Measurements from ENCODE around the gene NEK1. TPM values are rescaled to one million over a fixed set of nuclear protein-coding genes. Genes with fewer than 3 reads are reported as not detected.
"Not testable (repeated sequence)": the region's sequence is repeated elsewhere in the genome, so short reads cannot be mapped to it uniquely, and the experiment has no call there.

Gene NEK1
- polyA plus RNA-seq, 4 donors, result 18.0 to 25.7 (median 23.0) TPM

- no peak for DNase-seq (ENCODE audit: low read depth in 4 of 4, low spot score in 2 of 4)
Measured at GRCh38 chr4:169630069-169630468, 17.7 kb upstream of the NEK1 start.

DNA sequence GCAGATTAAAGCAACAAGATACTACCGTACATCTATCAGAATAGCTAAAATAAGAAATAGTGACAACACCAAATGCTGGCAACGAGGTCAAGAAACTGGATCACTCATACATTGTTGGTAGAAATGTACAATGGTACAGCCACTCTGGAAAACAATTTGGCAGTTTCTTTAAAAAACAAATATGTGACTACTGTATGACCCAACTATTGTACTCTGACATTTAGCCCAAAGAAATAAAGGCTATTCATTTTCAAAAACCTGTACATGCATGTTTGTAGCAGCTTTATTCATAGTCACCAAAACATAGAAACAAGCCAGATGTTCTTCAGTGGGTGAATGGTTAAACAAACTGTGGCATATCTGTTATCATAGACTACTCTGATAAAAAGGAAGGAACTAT lies 16.2 kb upstream of the NEK1 start:
- no peak for DNase-seq (ENCODE audit: low read depth in 4 of 4, low spot score in 2 of 4)

- DNase-seq (ENCODE audit: low read depth in 4 of 4, low spot score in 2 of 4), result no peak
Measured at GRCh38 chr4:169627307-169627706, 14.9 kb upstream of the NEK1 start.

- no peak for DNase-seq (ENCODE audit: low read depth in 4 of 4, low spot score in 2 of 4)
Measured at GRCh38 chr4:169626331-169627282, 14.2 kb upstream of the NEK1 start.

DNA sequence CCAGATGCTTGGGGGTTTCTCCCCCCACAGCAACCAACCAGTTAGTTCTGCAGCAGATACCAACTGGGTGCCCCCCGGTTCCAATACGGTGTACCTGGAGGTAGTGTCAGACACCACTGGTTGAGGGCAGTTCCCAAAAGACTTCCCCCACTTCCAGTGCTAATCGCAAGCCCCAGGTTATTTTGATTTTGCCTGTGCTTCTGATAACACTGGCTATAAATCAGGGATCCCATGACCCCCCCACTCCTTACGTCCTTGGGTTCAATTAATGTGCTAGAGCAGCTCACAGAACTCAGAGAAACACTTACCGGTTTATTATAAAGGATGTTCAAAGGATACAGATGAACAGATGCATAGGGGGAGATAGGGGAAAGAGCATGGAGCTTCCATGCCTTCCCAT lies 13.5 kb upstream of the NEK1 start:
- DNase-seq (ENCODE audit: low read depth in 4 of 4, low spot score in 2 of 4), result no peak

DNA sequence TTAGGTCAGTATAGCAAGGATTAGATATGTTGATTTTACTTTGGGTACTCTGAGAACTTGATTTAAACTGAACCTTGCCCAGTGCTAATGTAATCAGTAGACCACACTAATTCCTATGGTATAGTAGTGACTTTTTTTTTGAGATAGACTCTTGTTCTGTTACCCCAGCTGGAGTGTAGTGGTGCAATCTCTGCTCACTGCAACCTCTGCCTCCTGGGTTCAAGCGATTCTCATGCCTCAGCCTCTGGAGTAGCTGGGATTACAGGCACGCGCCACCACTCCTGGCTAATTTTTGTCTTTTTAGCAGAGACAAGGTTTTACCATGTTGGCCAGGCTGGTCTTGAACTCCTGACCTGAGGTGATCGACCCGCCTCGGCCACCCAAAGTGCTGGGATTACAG lies 11.6 kb upstream of the NEK1 start:
- DNase-seq (ENCODE audit: low read depth in 4 of 4, low spot score in 2 of 4), result not testable (repeated sequence)

DNA sequence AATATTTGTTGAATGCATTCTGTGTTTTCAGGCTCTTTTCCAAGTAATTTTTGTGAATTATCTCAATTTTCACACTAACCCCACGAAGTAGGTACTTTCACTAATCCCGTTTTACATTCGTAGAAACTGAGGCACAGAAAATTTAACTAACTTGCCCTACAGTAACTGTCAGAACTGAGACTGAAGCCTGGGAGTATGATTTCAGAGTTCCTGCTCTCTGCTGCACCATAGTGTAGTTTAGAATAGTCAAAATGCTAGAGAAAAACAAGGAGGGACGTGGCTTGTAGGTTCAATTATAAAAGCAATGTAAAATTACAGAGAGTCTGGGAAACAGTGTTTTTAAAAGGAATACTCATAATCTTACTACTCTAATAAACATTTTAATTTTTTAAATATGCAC lies 10.2 kb upstream of the NEK1 start:
- DNase-seq (ENCODE audit: low read depth in 4 of 4, low spot score in 2 of 4), result no peak

DNA sequence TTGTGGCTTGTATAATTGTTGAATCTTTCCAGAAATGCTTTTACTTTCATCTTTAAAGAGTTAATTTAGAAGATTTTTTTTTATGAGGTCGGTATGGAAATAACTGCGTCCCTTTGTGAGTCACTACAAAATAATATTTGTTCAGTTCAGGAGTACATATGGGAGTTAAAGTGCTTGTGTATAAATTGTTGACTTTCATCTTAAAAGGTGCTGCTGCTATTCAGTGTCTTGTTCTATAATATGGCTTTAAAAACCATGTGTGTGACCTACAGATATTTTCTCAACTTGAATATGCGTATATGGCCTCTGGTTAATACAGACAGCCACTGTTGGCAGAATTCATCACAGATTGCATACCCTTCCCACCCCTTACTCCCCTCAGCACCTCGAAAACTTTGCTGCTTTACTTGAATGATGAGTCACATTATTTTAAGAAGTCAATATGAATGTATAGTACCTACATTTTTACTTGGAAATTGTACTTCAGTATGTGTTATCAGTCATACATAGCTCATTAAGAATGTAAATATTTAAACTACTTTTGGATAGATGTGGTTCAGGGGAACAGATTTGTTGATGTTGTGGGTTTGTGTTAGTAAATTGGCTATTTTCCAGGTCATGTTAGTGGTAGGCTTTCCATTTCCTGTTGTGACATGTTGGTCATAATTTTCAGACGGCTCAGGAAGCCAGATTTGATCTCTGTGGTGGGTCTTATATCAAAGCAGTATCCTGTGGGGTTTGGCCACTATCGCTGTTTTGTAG lies 9.5 kb upstream of the NEK1 start:
- no peak for DNase-seq (ENCODE audit: low read depth in 4 of 4, low spot score in 2 of 4)

DNA sequence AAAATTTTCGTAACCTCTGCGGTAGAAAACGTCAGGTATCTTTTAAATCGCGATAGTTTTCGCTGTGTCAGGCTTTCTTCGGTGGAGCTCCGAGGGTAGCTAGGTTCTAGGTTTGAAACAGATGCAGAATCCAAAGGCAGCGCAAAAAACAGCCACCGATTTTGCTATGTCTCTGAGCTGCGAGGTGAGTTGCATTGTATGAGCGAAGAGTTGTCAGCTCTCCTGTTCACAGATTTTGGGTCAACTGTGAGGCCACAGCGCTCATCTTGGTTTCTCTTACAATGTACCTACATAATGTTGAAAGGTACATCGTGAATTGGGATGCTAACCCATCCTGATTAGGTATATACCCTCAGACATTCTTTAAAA lies 8.5 kb upstream of the NEK1 start:
- no peak for DNase-seq (ENCODE audit: low read depth in 4 of 4, low spot score in 2 of 4)

- peak; percentile 92 to 96 (median 96) for DNase-seq (ENCODE audit: low read depth in 4 of 4, low spot score in 2 of 4)
Measured at GRCh38 chr4:169619958-169620879, 7.8 kb upstream of the NEK1 start, which contains the start of gene CLCN3. CLCN3 (plus strand) TSS chr4:169620578; CDS start chr4:169635929, 15,351 bp downstream.

GRCh38 chr4:169619518-169619957 lies 7.2 kb upstream of the NEK1 start:
- peak in 2 of 4 donors; percentile 50 to 59 for DNase-seq (ENCODE audit: low read depth in 4 of 4, low spot score in 2 of 4)

- no peak for DNase-seq (ENCODE audit: low read depth in 4 of 4, low spot score in 2 of 4)
Measured at GRCh38 chr4:169618986-169619385, 6.6 kb upstream of the NEK1 start.

- no peak for DNase-seq (ENCODE audit: low read depth in 4 of 4, low spot score in 2 of 4)
Measured at GRCh38 chr4:169618286-169618685, 5.9 kb upstream of the NEK1 start.

- DNase-seq (ENCODE audit: low read depth in 4 of 4, low spot score in 2 of 4), result no peak
Measured at GRCh38 chr4:169617306-169617705, 4.9 kb upstream of the NEK1 start.

DNA sequence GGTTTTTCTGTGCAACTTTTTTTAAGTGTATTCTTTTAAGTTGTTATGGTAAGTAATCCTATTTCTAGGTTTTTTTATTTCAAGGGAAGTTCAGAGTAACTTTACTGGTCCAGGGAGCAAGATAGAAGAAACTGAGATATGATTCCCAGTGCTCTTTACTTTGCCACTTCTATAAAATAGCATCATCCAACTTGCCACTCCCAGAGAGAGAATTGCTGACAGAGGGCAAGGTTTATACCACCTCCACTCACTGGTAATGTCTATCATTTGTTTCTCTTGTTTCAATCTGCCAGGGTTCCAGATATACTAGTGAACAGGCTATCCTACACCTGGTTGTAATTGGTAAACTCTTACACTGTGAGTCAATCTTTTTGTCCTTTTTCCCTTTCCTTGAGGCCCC lies 4.5 kb upstream of the NEK1 start:
- no peak for DNase-seq (ENCODE audit: low read depth in 4 of 4, low spot score in 2 of 4)

GRCh38 chr4:169615467-169616106 lies 3.2 kb upstream of the NEK1 start:
- DNase-seq (ENCODE audit: low read depth in 4 of 4, low spot score in 2 of 4), result no peak

- peak in 2 of 4 donors; percentile 70 to 80 for DNase-seq (ENCODE audit: low read depth in 4 of 4, low spot score in 2 of 4)
Measured at GRCh38 chr4:169612871-169613859, 782 bp upstream of the NEK1 start.

DNA sequence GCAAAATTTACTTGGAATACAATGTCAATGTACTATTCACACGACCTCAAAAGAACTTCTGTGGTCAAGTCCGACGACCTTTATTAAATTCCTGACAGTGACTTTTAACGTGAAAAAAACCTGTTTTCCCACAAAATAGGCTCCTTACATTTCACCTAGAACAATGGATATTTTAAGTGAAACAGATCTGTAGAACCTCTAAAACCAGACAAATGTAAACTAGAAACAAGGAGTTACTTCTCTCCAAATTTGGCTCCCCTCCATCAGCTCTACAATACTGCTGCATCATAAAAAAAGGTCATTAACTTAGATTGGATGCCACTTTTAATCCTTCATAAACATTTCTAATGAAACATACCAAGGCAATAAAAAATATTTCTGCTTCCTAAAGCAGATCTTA lies 1.2 kb downstream of the NEK1 start:
- DNase-seq (ENCODE audit: low read depth in 4 of 4, low spot score in 2 of 4), result no peak

GRCh38 chr4:169604903-169605331 lies 7.5 kb downstream of the NEK1 start:
- no peak for DNase-seq (ENCODE audit: low read depth in 4 of 4, low spot score in 2 of 4)

Measured in left renal cortex interstitium (tissue), 4 donors.